OCI-LY7 (cell line): Measurements from ENCODE around the gene TESK1. TPM values are rescaled to one million over a fixed set of nuclear protein-coding genes. Genes with fewer than 3 reads are reported as not detected.
"Not testable (repeated sequence)": the region's sequence is repeated elsewhere in the genome, so short reads cannot be mapped to it uniquely, and the experiment has no call there.

Source experiments
- BruUV-seq: library from RNA; stranded (reverse); fragments of 400-500 nt; replicated peaks from 2 replicates; lab custom pipeline; 2021; lab: Mats Ljungman, UMichigan
- CTCF ChIA-PET: fragments of 300-600 bp; sonication (Branson Sonifier 250); formaldehyde crosslinking; loops from one replicate; lab custom pipeline; 2022; ENCODE audit warnings: antibody characterized with exemption; ENCODE audit not compliant: unreplicated experiment; lab: Charles Lee
- POLR2A ChIA-PET: fragments of 300-600 bp; sonication (Branson Sonifier 250); formaldehyde crosslinking; loops from one replicate; lab custom pipeline; 2022; ENCODE audit warnings: antibody characterized with exemption; lab: Charles Lee
- DNase-seq: peaks from one replicate; pipeline ENCODE4 v3.0.0-alpha.2; 2015; ENCODE audit warnings: low spot score
- H2AFZ ChIP-seq: fragments of 200-600 bp; sonication (generic), shearing (Covaris generic); 2 replicates; pipeline ENCODE4 v1.6.1; 2014; ENCODE audit warnings: mild to moderate bottlenecking, antibody characterized with exemption, low read length, moderate library complexity
- H3K27ac ChIP-seq: fragments of 200-600 bp; sonication (generic); 2 replicates; pipeline ENCODE4 v1.5.1; 2014; ENCODE audit warnings: mixed run types, low read depth, mild to moderate bottlenecking, moderate library complexity, low read length, inconsistent platforms; ENCODE audit not compliant: poor library complexity, severe bottlenecking
- H3K36me3 ChIP-seq: fragments of 200-600 bp; sonication (generic); 2 replicates; pipeline ENCODE4 v1.6.1; 2014; ENCODE audit warnings: mild to moderate bottlenecking, antibody characterized with exemption, low read length, moderate library complexity, mixed read lengths; ENCODE audit not compliant: insufficient read depth
- H3K4me1 ChIP-seq: fragments of 200-600 bp; sonication (generic); 2 replicates; pipeline ENCODE4 v1.5.1; 2014; ENCODE audit warnings: mild to moderate bottlenecking, low read length; ENCODE audit not compliant: insufficient read depth, poor library complexity, severe bottlenecking
- H3K4me2 ChIP-seq: fragments of 200-600 bp; sonication (generic); 2 replicates; pipeline ENCODE4 v1.6.1; 2014; ENCODE audit warnings: mild to moderate bottlenecking, low read length
- H3K4me3 ChIP-seq: fragments of 200-600 bp; sonication (generic); 2 replicates; pipeline ENCODE4 v1.5.1; 2014; ENCODE audit warnings: mild to moderate bottlenecking, low read depth, low read length; ENCODE audit not compliant: poor library complexity, severe bottlenecking
- H3K79me2 ChIP-seq: fragments of 200-600 bp; sonication (generic); 2 replicates; pipeline ENCODE4 v1.6.1; 2016; ENCODE audit warnings: low read depth, mild to moderate bottlenecking, low read length, moderate library complexity, mixed read lengths; ENCODE audit not compliant: insufficient read depth
- H3K9me2 ChIP-seq: fragments of 200-600 bp; sonication (generic); 2 replicates; pipeline ENCODE4 v1.6.1; 2016; ENCODE audit warnings: mild to moderate bottlenecking, low read length, mixed read lengths; ENCODE audit not compliant: insufficient read depth
- H3K9me3 ChIP-seq: fragments of 200-600 bp; sonication (generic); 2 replicates; pipeline ENCODE4 v1.6.1; 2014; ENCODE audit warnings: mild to moderate bottlenecking, mixed run types, low read length, mixed read lengths
- H4K20me1 ChIP-seq: fragments of 200-600 bp; sonication (generic); 2 replicates; pipeline ENCODE4 v1.6.1; 2014; ENCODE audit warnings: mild to moderate bottlenecking, antibody characterized with exemption, low read length, moderate library complexity, mixed read lengths; ENCODE audit not compliant: insufficient read depth
- EZH2phosphoT487 ChIP-seq: fragments of 200-600 bp; sonication (generic); IDR thresholded peaks from 2 replicates; pipeline ENCODE4 v1.6.1; 2018; ENCODE audit warnings: low read depth, borderline replicate concordance, mild to moderate bottlenecking, mixed run types, antibody characterized with exemption, low read length, moderate library complexity, mixed read lengths
- intact Hi-C: fragments of 100-400 bp; cut with micrococcal nuclease; formaldehyde crosslinking; loops from one replicate; pipeline ENCODE4 v1.10.0; 2022; ENCODE audit not compliant: unreplicated experiment
- total RNA-seq, 2 experiments: library from RNA; depleted of rRNA in 1 of 2; stranded (reverse); fragments of >200 nt in 1 of 2; shearing (Covaris generic) in 1 of 2; gene quantifications; 2 replicates each; pipeline ENCODE4 v1.2.3, GENCODE V29; 2014 to 2022
- TF ChIP-seq, protein P1 (sequence below): fragments of 200-600 bp; sonication (generic); conservative IDR thresholded peaks from 2 replicates; pipeline ENCODE4 v1.5.1; 2014; ENCODE audit warnings: mild to moderate bottlenecking, antibody characterized with exemption, low read length, moderate library complexity, mixed read lengths

TESK1 gene
- total RNA-seq, 2 experiments from 2014 or later, result 15.0 to 42.2 TPM

DNA sequence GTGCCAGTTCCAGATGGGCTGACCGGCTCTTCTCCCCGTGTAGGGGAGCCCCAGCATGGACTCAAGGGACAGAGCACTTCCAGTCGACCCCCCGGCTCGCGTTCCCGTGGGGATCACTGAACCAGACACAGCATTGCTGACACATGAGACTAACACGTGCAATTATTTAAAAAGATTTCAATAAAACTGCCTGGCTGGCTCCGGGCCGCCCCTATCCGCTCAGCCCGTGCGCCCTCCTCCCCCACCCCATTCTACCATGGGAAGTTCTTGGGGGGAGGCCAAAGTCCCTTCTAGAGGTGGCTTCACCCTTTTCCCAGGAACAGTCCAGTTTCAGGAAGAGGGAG lies 4.7 kb downstream of the TESK1 start:
- peaks cover 65% of the 10 kb centered on the region for H3K36me3 ChIP-seq
- intact Hi-C loops, result loop anchor here (10.0 kb wide), 1 partner anchor 535 kb away; the partner anchor contains the start of genes FANCG and VCP
- H3K9me3 ChIP-seq, result no peaks in the 10 kb centered on the region
- DNase-seq, result no peak
- no peak for TF ChIP-seq EZH2phosphoT487
- TF ChIP-seq, protein P1, sequence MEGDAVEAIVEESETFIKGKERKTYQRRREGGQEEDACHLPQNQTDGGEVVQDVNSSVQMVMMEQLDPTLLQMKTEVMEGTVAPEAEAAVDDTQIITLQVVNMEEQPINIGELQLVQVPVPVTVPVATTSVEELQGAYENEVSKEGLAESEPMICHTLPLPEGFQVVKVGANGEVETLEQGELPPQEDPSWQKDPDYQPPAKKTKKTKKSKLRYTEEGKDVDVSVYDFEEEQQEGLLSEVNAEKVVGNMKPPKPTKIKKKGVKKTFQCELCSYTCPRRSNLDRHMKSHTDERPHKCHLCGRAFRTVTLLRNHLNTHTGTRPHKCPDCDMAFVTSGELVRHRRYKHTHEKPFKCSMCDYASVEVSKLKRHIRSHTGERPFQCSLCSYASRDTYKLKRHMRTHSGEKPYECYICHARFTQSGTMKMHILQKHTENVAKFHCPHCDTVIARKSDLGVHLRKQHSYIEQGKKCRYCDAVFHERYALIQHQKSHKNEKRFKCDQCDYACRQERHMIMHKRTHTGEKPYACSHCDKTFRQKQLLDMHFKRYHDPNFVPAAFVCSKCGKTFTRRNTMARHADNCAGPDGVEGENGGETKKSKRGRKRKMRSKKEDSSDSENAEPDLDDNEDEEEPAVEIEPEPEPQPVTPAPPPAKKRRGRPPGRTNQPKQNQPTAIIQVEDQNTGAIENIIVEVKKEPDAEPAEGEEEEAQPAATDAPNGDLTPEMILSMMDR, result no peak
- no peaks in the 10 kb centered on the region for H3K9me2 ChIP-seq
- no TSS peak for BruUV-seq
- CTCF ChIA-PET, result no interaction called here
- POLR2A ChIA-PET, result no interaction called here
- H3K27ac ChIP-seq, result no peak overlapping the region
- H4K20me1 ChIP-seq, result no peaks in the 10 kb centered on the region
- peaks cover 21% of the 10 kb centered on the region for H3K4me1 ChIP-seq
- H3K79me2 ChIP-seq, result peaks cover 15% of the 10 kb centered on the region
- H3K4me2 ChIP-seq, result no peak overlapping the region
- H3K4me3 ChIP-seq, result no peak overlapping the region
- no peak overlapping the region for H2AFZ ChIP-seq

DNA sequence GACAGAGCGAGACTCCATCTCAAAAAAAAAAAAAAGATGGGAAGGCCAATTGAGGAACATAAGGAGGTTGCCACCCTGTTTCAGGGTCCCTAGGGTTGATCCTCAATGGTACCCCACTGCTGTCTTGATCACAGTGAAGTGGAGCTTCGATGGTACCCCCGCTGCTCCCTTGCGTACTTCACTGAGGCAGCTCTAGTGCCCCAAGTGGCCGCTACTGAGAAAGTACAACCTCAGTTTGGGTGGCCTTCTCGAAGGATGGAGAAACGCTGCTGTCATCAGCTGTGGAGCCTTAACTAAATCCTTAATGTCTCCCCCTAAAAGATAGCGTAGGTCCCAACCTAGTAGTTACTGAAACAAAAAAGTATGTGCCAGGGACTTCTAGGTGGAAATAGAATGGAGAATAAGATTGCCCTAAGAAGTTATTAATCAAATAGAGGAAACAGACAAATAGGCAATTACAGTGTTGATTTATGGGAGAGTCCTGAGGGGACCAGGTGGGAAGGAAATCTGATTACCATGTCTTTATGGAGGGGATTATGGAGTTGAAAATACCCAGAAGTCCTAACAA lies 6.3 kb downstream of the TESK1 start:
- CTCF ChIA-PET, result interaction anchor here (0.8 to 1.5 kb wide), 2 partner anchors 37 to 76 kb away, joined by 3 to 4 read pairs; no protein-coding TSS in a partner anchor
- H2AFZ ChIP-seq, result no peak overlapping the region
- peaks cover 76% of the 10 kb centered on the region for H3K36me3 ChIP-seq
- POLR2A ChIA-PET, result interaction anchor here (0.7 to 1.0 kb wide), 3 partner anchors 8 to 35 kb away, joined by 3 to 5 read pairs (median 3); no protein-coding TSS in a partner anchor
- H3K4me3 ChIP-seq, result no peak overlapping the region
- DNase-seq, result peak; percentile 74
- no peaks in the 10 kb centered on the region for H4K20me1 ChIP-seq
- peaks cover 25% of the 10 kb centered on the region for H3K4me1 ChIP-seq
- intact Hi-C loops, result no loop called here
- H3K27ac ChIP-seq, result no peak overlapping the region
- no peaks in the 10 kb centered on the region for H3K9me3 ChIP-seq
- H3K9me2 ChIP-seq, result no peaks in the 10 kb centered on the region
- TF ChIP-seq, protein P1, result peak; percentile 84
- TF ChIP-seq EZH2phosphoT487, result no peak
- BruUV-seq, result no TSS peak
- peak overlapping the region; percentile 0; the same call in 1 of the 2 replicates for H3K4me2 ChIP-seq
- H3K79me2 ChIP-seq, result peaks cover 9% of the 10 kb centered on the region

DNA sequence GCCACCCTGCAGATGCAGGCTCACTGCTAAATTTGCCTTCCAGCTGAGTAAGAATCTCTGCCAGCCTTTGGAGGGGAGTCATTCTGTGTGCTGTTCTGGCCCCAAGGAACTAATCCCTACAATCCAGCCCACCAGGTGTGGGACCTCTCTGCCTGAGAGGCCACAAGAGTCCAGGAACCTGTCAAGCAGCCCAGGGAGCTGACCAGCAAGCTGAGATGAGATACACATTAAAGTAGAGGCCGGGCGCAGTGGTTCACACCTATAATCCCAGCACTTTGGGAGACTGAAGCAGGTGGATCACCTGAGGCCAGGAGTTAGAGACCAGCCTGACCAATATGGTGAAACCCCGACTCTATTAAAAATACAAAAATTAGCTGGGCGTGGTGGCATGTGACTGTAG lies 7.0 kb downstream of the TESK1 start:
- H3K27ac ChIP-seq, intact Hi-C loops: not testable (repeated sequence)
- POLR2A ChIA-PET, result interaction anchor here (0.6 to 1.2 kb wide), 5 partner anchors 34 to 103 kb away, joined by 3 to 5 read pairs (median 3); partner anchors contain the start of gene SIT1

More for the DNA sequence above, 7.0 kb downstream of the TESK1 start:
- BruUV-seq, DNase-seq, H3K4me3 ChIP-seq, H3K79me2 ChIP-seq, H2AFZ ChIP-seq, H3K4me2 ChIP-seq, H4K20me1 ChIP-seq, H3K9me2 ChIP-seq, H3K9me3 ChIP-seq: not testable (repeated sequence)
- H3K4me1 ChIP-seq, result peaks cover 25% of the 10 kb centered on the region
- H3K36me3 ChIP-seq, result peaks cover 70% of the 10 kb centered on the region
- CTCF ChIA-PET, result interaction anchor here (1.0 to 1.5 kb wide), 2 partner anchors 8 to 76 kb away, joined by 3 to 4 read pairs; no protein-coding TSS in a partner anchor
